Measurements from ENCODE around the gene TMEM151A.
"Not testable (repeated sequence)": the region's sequence is repeated elsewhere in the genome, so short reads cannot be mapped to it uniquely, and the experiment has no call there.

Gene TMEM151A

DNA sequence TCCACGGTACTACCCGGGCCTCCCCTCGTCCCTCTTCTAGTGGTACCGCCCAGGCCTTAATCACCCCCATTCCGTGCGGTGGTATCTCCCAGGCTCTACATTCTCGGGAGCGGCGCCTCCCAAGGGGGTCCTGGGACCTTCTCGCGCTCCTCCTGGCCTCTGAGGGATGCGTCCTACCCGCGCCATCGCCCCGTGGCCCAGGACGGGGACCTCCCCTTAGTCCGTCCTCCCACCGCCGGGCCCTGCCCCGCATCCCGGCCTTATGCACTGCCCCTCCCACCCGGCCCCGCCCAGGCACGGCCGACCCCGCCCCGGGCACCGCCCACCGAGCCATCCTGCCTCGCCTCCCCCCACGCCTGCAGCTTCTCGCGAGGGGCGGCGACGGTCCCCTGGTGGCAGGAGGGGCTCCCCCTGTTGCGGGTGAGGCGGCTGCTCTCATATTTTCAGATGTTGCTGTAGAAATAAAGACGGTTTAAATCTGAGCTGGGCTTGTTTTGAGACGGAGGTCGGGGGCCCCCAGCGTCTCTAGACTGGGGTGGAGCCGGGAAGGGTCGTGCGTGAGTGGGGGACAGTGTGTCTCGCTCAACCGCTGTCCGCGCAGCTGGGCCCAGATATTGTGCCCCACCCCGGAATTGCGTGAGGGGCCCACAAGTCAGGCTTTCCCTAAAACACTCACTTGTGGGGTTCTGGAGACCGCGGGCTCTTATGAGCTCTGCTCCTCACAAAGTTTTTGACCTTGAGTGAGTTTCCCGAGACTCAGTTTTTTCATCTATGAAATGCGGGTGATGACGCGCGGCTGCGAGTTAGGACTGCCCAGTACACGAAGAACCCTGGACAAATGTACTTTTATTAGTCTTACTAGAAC, 24.1 kb upstream of the TMEM151A start:
- DNase-seq (ENCODE audit: low read depth): peak; percentile 79

DNA sequence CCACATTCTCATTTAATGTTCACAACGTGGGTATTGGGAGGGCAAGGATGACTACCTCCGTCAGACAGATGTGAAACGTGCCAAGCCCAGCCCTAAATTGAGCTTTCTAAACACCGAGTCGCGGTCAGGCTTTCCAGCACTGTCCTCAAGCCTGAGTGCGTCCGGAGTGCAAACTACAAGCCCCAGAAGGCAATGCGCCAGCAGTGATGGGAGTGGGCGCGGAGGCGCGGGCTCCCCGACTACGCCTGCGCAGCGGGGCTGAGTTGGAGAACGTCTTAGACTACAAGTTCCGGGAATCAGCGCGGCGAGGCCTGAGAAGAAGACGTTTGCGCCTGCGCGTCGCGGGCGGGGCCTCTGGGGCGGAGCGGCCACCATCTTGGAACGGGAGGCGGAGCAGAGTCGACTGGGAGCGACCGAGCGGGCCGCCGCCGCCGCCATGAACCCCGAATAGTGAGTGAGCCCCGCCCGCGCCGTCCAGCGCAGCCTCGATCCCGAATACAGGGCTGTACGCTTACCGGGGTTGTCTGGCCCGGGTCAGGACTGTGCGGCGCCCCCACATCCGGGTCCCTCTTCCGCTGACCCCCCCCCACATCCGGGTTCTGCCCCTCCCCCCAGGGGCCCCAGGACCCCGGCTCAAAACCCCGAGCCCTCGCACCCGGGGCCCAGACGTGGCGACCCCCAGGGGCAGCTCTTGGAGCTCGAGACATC, 23.3 kb upstream of the TMEM151A start, which contains the start of gene RAB1B:
Gene RAB1B, plus strand, starts transcription at position 396 of the 708 bp plus-strand sequence. Its CDS starts 41 bp downstream, at position 437.
- DNase-seq (ENCODE audit: low read depth): peak; percentile 100

DNA sequence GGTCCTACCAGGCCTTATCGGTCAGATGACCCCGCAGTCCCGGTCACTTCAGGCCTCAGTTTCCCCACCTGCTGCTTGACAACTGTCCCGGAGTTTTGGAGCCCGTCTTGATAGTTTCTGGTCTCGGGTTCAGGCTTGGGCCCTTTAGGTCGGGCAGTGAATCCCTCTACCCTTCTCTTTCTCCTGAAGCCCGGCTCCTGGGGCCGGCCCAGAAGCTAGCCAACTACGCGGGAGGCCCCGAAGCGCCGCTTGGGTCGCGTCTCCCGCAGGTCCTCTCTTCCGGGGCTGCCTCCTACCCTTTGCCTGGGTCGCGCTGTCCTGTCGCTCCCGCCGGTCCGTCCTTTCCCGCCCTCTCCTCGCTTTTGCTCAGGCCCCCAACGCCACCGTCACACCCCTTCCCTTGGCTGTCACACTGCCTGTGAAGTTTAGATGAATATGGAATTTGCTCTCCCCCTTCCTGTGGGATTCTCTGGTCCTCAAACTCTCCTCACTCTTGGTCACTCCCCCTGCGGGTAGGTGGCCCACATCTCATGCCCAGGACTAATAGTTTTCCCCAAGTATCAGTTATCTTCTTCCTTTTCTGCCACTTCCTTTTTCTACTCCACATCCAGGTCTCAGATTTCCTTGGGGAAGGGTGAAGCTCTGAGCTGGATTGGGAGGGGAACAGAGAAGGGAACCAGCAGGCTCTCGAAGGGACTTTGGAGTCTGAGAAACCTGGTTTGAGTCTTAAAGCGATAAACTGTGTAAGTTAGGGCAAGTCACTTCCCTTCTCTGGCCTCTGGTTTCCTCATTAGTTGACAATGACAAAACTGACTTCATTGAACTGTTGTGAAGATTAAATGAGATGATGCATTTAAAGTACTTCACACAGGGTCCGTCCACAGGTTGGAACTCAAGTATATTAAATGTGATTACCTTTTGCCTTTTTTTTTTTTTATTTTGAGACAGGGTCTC, 22.5 kb upstream of the TMEM151A start:
- DNase-seq (ENCODE audit: low read depth): no peak

GRCh38 chr11:66271816-66272215, 19.9 kb upstream of the TMEM151A start:
- DNase-seq (ENCODE audit: low read depth): no peak

GRCh38 chr11:66272596-66272995, 19.1 kb upstream of the TMEM151A start:
- DNase-seq (ENCODE audit: low read depth): no peak

DNA sequence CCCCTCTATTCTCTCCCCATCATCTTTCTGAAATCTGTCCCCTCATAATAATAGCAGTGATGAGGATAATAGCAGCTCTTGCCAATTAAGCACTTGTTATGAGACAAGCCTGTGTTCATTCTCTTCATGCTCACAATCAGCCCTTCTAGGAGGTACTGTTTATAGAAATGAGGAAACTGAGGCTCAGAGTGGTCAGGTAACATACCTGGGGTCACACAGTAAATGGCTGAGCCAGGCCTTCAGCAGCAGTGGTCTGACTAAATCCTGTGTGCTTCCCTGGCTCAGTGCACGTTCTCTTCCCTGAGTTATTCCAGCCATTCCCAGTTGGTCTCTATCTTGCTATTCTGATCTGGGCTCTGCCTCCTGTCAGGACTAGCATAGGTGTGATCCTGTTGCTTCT, 17.5 kb upstream of the TMEM151A start:
- no peak for DNase-seq (ENCODE audit: low read depth)

DNA sequence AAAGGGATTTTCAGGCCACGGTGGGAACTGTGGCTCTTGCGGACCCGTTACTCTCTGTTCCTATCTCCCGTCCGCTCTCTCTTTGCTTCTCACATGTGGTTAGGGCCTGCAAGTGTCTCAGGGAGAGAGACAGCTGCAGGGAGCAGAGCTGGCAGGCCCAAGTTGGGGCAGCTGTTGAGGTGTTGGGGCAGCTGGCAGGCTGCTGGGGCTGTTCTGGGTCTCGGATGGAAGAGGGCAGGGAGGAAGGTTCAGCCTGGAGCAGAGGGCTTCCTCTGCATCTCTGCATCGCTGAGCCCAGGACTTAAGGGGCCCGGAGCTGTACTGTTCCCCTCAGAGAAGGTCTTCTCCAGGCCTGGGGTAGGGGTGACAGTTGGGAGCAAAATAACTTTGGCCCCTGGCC, 16.3 kb upstream of the TMEM151A start:
- no peak for DNase-seq (ENCODE audit: low read depth)

- no peak for DNase-seq (ENCODE audit: low read depth)
Measured at GRCh38 chr11:66275984-66276612, 15.6 kb upstream of the TMEM151A start.

DNA sequence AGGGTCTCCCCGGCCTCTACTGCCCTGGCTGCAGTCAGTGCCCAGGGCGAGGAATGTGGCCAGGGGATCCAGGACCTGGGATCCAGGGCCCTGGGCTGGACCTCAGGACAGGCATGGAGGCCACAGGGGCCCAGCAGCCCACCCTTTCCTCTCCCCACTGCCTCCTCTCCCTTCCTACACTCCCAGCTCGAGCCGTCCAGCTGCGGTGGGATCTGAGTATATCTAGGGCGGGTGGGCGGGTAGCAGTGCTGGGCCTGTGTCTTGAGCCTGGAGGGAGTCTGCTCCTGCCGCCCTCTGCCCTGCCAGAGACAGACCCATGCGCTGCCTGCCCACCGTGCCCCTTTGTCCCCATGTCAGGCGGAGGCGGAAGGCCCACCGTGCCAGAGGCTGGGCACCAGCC, 15.1 kb upstream of the TMEM151A start:
- not testable (repeated sequence) for DNase-seq (ENCODE audit: low read depth)

DNA sequence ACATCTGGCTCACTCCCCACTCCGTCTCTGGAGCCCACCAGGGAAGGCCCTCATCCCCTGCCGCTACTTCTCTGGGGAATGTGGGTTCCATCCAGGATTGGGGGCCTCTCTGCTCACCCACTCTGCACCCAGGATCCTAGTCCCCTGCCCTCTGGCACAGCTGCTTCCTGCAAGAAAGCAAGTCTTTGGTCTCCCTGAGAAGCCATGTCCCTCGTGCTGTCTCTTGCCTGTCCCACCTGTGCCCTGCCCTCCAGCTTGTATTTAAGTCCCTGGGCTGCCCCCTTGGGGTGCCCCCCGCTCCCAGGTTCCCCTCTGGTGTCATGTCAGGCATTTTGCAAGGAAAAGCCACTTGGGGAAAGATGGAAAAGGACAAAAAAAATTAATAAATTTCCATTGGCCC, 14.6 kb upstream of the TMEM151A start:
- not testable (repeated sequence) for DNase-seq (ENCODE audit: low read depth)

DNA sequence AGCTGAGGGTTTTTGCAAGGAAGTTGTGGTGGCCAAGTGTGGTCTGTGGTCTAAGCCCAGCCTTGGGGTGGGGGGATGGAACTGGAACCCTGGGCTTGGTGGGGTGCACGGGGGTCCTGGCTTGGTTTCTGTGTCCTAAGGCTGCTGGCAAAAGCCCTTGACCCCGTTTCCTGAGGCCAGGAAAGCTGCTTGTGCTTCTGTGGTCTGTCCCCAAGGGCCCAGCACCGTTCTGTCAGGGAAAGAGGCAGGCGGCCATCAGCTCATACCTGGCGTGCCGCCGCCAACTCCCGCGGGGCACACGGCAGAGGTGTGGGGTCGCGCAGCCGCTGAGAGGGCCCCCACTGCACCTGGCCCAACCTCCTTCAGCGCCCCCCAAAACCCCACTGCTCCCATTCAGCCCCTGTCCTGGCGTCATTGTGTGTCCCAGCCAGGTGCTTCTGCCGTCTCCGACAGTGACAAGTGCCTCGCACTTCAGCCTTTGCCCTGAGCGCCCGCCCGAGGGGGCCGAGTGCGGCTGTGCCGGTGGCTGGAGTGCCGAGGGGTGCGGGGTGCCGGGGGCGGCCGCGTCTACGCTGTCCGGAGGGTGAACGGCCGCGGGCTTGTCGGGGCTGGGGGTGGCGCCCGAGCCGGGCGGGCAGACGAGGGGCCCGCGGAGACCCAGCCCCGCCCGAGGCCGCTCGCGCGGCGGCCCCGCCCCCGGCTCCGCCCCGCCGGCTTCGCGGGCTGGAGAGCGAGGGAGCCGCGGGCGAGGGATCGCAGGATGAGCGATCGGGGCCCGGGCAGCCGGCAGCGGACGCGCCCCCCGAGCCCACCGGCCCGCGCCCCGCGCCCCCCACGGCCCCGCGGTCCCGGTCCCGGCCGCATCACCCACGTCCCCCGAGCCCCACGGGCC, 14.0 kb upstream of the TMEM151A start, which contains the start of gene CNIH2:
Gene CNIH2, plus strand, starts transcription at position 705 of the 892 bp plus-strand sequence. CDS start 282 bp downstream, outside the sequence.
- no peak for DNase-seq (ENCODE audit: low read depth)

GRCh38 chr11:66278363-66279091, 13.2 kb upstream of the TMEM151A start:
- no peak for DNase-seq (ENCODE audit: low read depth)

GRCh38 chr11:66279092-66279734, 12.5 kb upstream of the TMEM151A start:
- no peak for DNase-seq (ENCODE audit: low read depth)

GRCh38 chr11:66280428-66280827, 11.3 kb upstream of the TMEM151A start:
- no peak for DNase-seq (ENCODE audit: low read depth)

GRCh38 chr11:66281001-66281400, 10.7 kb upstream of the TMEM151A start:
- no peak for DNase-seq (ENCODE audit: low read depth)

DNA sequence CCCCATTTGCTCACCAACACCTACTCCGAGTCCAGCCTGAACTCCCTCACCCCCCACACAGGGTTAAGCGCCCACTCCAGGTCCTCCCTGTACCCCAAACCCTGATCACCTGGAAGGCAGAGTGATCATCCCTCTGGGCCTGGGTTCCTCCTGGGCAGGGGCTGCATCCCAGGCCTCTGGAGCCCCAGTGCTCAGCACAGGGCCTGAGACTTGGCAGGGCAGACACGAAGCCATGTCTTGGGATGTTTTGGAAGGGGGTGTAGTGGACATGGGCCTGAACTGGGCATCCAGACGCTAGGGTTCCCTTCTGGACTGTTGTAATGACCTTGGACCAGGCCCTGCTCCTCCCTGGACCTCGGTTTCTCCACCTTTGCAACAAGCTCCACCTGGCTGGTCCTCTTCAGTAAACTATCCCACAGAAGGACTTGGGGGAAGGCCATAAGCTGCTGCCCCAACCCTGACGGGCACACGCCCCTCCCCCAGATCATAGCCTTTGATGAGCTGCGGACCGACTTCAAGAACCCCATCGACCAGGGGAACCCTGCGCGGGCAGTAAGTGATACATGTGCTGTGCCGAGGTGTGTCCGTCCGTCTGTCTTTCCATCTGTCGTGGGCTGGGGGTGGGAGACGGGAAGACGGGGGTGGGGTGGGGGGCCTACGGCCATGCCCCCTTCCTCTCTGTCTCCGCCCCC, 9.8 kb upstream of the TMEM151A start:
- no peak for DNase-seq (ENCODE audit: low read depth)

GRCh38 chr11:66282468-66283455, 8.9 kb upstream of the TMEM151A start:
- DNase-seq (ENCODE audit: low read depth): peak; percentile 97

Measured in stimulated activated CD4-positive, alpha-beta T cell treated with anti-CD3 and anti-CD28 coated beads, Interleukin-2, amount 100 ng/mL, for 4 hours (primary cell).